DMS153 treated with DMSO at 0.1 percent for 48 hours (cell line): Measurements from ENCODE around the gene CPLX4.
A peak's percentile ranks its signal among the peaks of the same experiment; 100 is the strongest.

Source experiments
- DNase-seq: peaks from one replicate; lab custom pipeline; 2025; ENCODE audit not compliant: unreplicated experiment; lab: John Stamatoyannopoulos, UW

The CPLX4 gene

GRCh38 chr18:59318460-59319050, at the start of gene CPLX4:
Gene CPLX4 (minus strand): TSS chr18:59318649. CDS start chr18:59318462, 187 bp downstream.
- DNase-seq = no peak

- no peak for DNase-seq
Measured at GRCh38 chr18:59360381-59360780, 41.9 kb upstream of the CPLX4 start.

GRCh38 chr18:59359576-59359952, 41.1 kb upstream of the CPLX4 start:
- DNase-seq = no peak

GRCh38 chr18:59358712-59359575, 40.5 kb upstream of the CPLX4 start, which contains the start of gene LMAN1:
Gene LMAN1 (minus strand): TSS chr18:59359265. CDS start chr18:59359244, 21 bp downstream.
- peak; percentile 83 for DNase-seq

GRCh38 chr18:59358414-59358711, 39.9 kb upstream of the CPLX4 start:
- DNase-seq = no peak

GRCh38 chr18:59357928-59358327, 39.5 kb upstream of the CPLX4 start:
- DNase-seq = no peak

GRCh38 chr18:59354731-59355130, 36.3 kb upstream of the CPLX4 start:
- DNase-seq = no peak

- DNase-seq = no peak
Measured at GRCh38 chr18:59353079-59353680, 34.7 kb upstream of the CPLX4 start.

GRCh38 chr18:59352250-59352855, 33.9 kb upstream of the CPLX4 start:
- DNase-seq = no peak

GRCh38 chr18:59345556-59345955, 27.1 kb upstream of the CPLX4 start:
- DNase-seq = no peak

- DNase-seq = no peak
Measured at GRCh38 chr18:59344996-59345395, 26.5 kb upstream of the CPLX4 start.

- no peak for DNase-seq
Measured at GRCh38 chr18:59343926-59344325, 25.5 kb upstream of the CPLX4 start.

GRCh38 chr18:59340817-59341216, 22.4 kb upstream of the CPLX4 start:
- no peak for DNase-seq

- no peak for DNase-seq
Measured at GRCh38 chr18:59340312-59340711, 21.9 kb upstream of the CPLX4 start.

- no peak for DNase-seq
Measured at GRCh38 chr18:59332986-59333385, 14.5 kb upstream of the CPLX4 start.

GRCh38 chr18:59328683-59329082, 10.2 kb upstream of the CPLX4 start:
- no peak for DNase-seq

- DNase-seq = no peak
Measured at GRCh38 chr18:59325965-59326364, 7.5 kb upstream of the CPLX4 start.

GRCh38 chr18:59324623-59324971, 6.1 kb upstream of the CPLX4 start:
- no peak for DNase-seq

- DNase-seq = no peak
Measured at GRCh38 chr18:59323931-59324622, 5.6 kb upstream of the CPLX4 start.

- DNase-seq = no peak
Measured at GRCh38 chr18:59311631-59312030, 6.8 kb downstream of the CPLX4 start.

- no peak for DNase-seq
Measured at GRCh38 chr18:59308938-59309260, 9.6 kb downstream of the CPLX4 start.
